ENCODE results near the gene CDH23. TPM values are rescaled to one million over a fixed set of nuclear protein-coding genes. Genes with fewer than 3 reads are reported as not detected.

CDH23 gene
- total RNA-seq, 4 donors from 2014 or later, result 0.57 to 5.9 (median 1.0) TPM

GRCh38 chr10:71659737-71660136 lies 263.0 kb downstream of the CDH23 start:
- 77 to 85% methylated on average over 10 of the region's 10 CpGs for WGBS, 2 donors
- no peak overlapping the region for H3K27ac ChIP-seq
- no peak overlapping the region for H3K4me3 ChIP-seq
- H3K4me1 ChIP-seq, result no peaks in the 10 kb centered on the region
- H3K36me3 ChIP-seq, result no peaks in the 10 kb centered on the region
- H3K27me3 ChIP-seq, result no peaks in the 10 kb centered on the region
- TF ChIP-seq POLR2A (IDR thresholded peaks at IDR 0.05) (no peak), CTCF (IDR thresholded peaks at IDR 0.05) (no peak)
- no peaks in the 10 kb centered on the region for H3K9me3 ChIP-seq
- intact Hi-C loops (cut with DNase I), result no loop called here
- DNase-seq, result no peak

- TF ChIP-seq POLR2A (IDR thresholded peaks at IDR 0.05) (no peak), CTCF (IDR thresholded peaks at IDR 0.05) (no peak)
- Histone ChIP-seq H3K36me3 (no peaks in the 10 kb centered on the region), H3K9me3 (no peaks in the 10 kb centered on the region), H3K4me1 (no peaks in the 10 kb centered on the region), H3K4me3 (no peak overlapping the region), H3K27me3 (no peaks in the 10 kb centered on the region), H3K27ac (no peak overlapping the region)
- no peak for DNase-seq
- 68 to 86% methylated on average over 4 of the region's 4 CpGs for WGBS, 2 donors
- intact Hi-C loops (cut with DNase I), result no loop called here
Measured at GRCh38 chr10:71660313-71660712, 263.6 kb downstream of the CDH23 start.

GRCh38 chr10:71661060-71661622 lies 264.4 kb downstream of the CDH23 start:
- H3K27ac ChIP-seq, result no peak overlapping the region
- intact Hi-C loops (cut with DNase I), result no loop called here
- WGBS, 2 donors, result 59 to 86% methylated on average over 7 of the region's 11 CpGs
- H3K36me3 ChIP-seq, result no peaks in the 10 kb centered on the region
- peaks cover 0 to 1% (median 0%) of the 10 kb centered on the region in 3 donors for H3K4me1 ChIP-seq
- H3K4me3 ChIP-seq, result no peak overlapping the region
- no peak for DNase-seq
- H3K27me3 ChIP-seq, result no peaks in the 10 kb centered on the region
- no peaks in the 10 kb centered on the region for H3K9me3 ChIP-seq
- TF ChIP-seq CTCF (IDR thresholded peaks at IDR 0.05), result no peak
- no peak for TF ChIP-seq POLR2A (IDR thresholded peaks at IDR 0.05)

GRCh38 chr10:71661779-71662336 lies 265.1 kb downstream of the CDH23 start:
- no peaks in the 10 kb centered on the region for H3K9me3 ChIP-seq
- DNase-seq, result no peak
- no peak overlapping the region for H3K4me3 ChIP-seq
- TF ChIP-seq CTCF (IDR thresholded peaks at IDR 0.05) (no peak), POLR2A (IDR thresholded peaks at IDR 0.05) (no peak)
- intact Hi-C loops (cut with DNase I), result no loop called here
- no peak overlapping the region for H3K27ac ChIP-seq
- 86 to 87% methylated on average over 11 to 13 of the region's 28 CpGs for WGBS, 2 donors
- no peaks in the 10 kb centered on the region for H3K36me3 ChIP-seq
- H3K4me1 ChIP-seq, result peaks cover 0 to 8% (median 0%) of the 10 kb centered on the region in 3 donors
- H3K27me3 ChIP-seq, result no peaks in the 10 kb centered on the region

GRCh38 chr10:71663311-71663710 lies 266.6 kb downstream of the CDH23 start:
- H3K9me3 ChIP-seq, result no peaks in the 10 kb centered on the region
- no peak overlapping the region for H3K4me3 ChIP-seq
- no peaks in the 10 kb centered on the region for H3K27me3 ChIP-seq
- H3K27ac ChIP-seq, result no peak overlapping the region
- no peaks in the 10 kb centered on the region for H3K36me3 ChIP-seq
- TF ChIP-seq POLR2A (IDR thresholded peaks at IDR 0.05) (no peak), CTCF (IDR thresholded peaks at IDR 0.05) (no peak)
- intact Hi-C loops (cut with DNase I), result no loop called here
- no peak for DNase-seq
- 79 to 90% methylated on average over 7 of the region's 7 CpGs for WGBS, 2 donors
- peaks cover 0 to 12% (median 0%) of the 10 kb centered on the region in 3 donors for H3K4me1 ChIP-seq
